Body of pancreas (tissue), 4 donors: ENCODE measurements around the gene FAM131B.

Experiments
- CTCF ChIP-seq, 7 experiments: fragments of 450-650 bp in 4 of 7; fragments of 200-600 bp in 3 of 7; sonication (generic) in 3 of 7; IDR thresholded peaks; one replicate each; pipeline ENCODE4 v1.5.1; 2016 to 2019; ENCODE audit warnings: antibody characterized with exemption in 7 of 7
- POLR2A ChIP-seq, 3 donors: fragments of 450-650 bp; IDR thresholded peaks; one replicate each; pipeline ENCODE4 v1.6.1; 2016; ENCODE audit warnings: antibody characterized with exemption in 3 of 3, mild to moderate bottlenecking in 2 of 3

DNA sequence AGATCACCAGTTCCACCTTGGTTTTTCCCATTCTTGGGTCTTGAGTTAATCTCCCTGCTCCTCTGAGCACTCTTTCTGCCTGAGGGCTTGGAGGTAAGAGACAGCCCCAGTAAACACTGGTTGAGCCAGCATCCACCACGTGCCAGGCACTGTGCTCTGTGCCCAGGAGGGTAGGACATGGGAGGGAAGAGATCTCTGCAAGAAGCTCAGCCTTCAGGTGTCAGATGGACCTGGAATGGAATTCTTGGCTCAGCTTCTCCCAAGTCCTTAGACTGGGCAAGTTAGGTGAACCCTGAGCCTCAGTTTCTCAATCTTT, 21.1 kb upstream of the FAM131B start:
- no peak for TF ChIP-seq CTCF (IDR thresholded peaks at IDR 0.05)
- no peak for TF ChIP-seq POLR2A (IDR thresholded peaks at IDR 0.05)
